DND-41 (cell line): ENCODE measurements around the gene F11.
"Not testable (repeated sequence)": the region's sequence is repeated elsewhere in the genome, so short reads cannot be mapped to it uniquely, and the experiment has no call there.

Experiments
- ATAC-seq: fragments of 200-7000 bp; cut with Tn5 transposase; 3 replicates; pipeline ENCODE4 v1.9.1; 2021; ENCODE audit warnings: low read depth; ENCODE audit not compliant: insufficient read depth
- DNase-seq: peaks from one replicate; pipeline ENCODE4 v3.0.0-alpha.2; 2020
- H2AFZ ChIP-seq: 2 replicates; pipeline ENCODE4 v1.6.0; 2012; ENCODE audit warnings: low read depth, low read length
- H3K27ac ChIP-seq: 2 replicates; pipeline ENCODE4 v1.5.1; 2012; ENCODE audit warnings: low read length, inconsistent platforms
- H3K27me3 ChIP-seq: fragments of 200-600 bp; sonication (generic); 2 replicates; pipeline ENCODE4 v1.6.0; 2012; ENCODE audit warnings: low read length, mild to moderate bottlenecking, inconsistent platforms; ENCODE audit not compliant: insufficient read depth, poor library complexity
- H3K36me3 ChIP-seq: 2 replicates; pipeline ENCODE4 v1.5.1; 2012; ENCODE audit warnings: low read length, inconsistent platforms; ENCODE audit not compliant: insufficient read depth
- H3K4me1 ChIP-seq: 2 replicates; pipeline ENCODE4 v1.5.1; 2012; ENCODE audit warnings: mild to moderate bottlenecking, low read length; ENCODE audit not compliant: insufficient read depth
- H3K4me2 ChIP-seq: 2 replicates; pipeline ENCODE4 v1.6.0; 2012; ENCODE audit warnings: mild to moderate bottlenecking, moderate library complexity, low read length, inconsistent platforms; ENCODE audit not compliant: insufficient read depth
- H3K4me3 ChIP-seq, 2 experiments: fragments of 200-600 bp in 1 of 2; shearing (Covaris generic) in 1 of 2; 2 replicates each; pipeline ENCODE4 v1.5.1; 2012 to 2016; ENCODE audit warnings: inconsistent platforms in 2 of 2, low read length in 2 of 2, mild to moderate bottlenecking in 2 of 2, low read depth in 1 of 2, moderate library complexity in 1 of 2
- H3K79me2 ChIP-seq: 2 replicates; pipeline ENCODE4 v1.6.0; 2012; ENCODE audit warnings: low read length, inconsistent platforms; ENCODE audit not compliant: insufficient read depth
- H3K9ac ChIP-seq: 2 replicates; pipeline ENCODE4 v1.6.0; 2012; ENCODE audit warnings: low read depth, mild to moderate bottlenecking, inconsistent platforms, low read length, moderate library complexity
- H3K9me3 ChIP-seq: 2 replicates; pipeline ENCODE4 v1.5.1; 2012; ENCODE audit warnings: low read length, moderate library complexity, mild to moderate bottlenecking, inconsistent platforms; ENCODE audit not compliant: insufficient read depth, severe bottlenecking
- H4K20me1 ChIP-seq: 2 replicates; pipeline ENCODE4 v1.6.0; 2012; ENCODE audit warnings: low read length; ENCODE audit not compliant: insufficient read depth
- EZH2 ChIP-seq: IDR thresholded peaks from 3 replicates; pipeline ENCODE4 v1.6.1; 2012; ENCODE audit warnings: borderline replicate concordance, low read depth, mild to moderate bottlenecking, moderate library complexity, low read length, inconsistent platforms; ENCODE audit not compliant: severe bottlenecking
- TF ChIP-seq, protein P1 (sequence below): IDR thresholded peaks from 2 replicates; pipeline ENCODE4 v1.5.1; 2012; ENCODE audit warnings: borderline replicate concordance, low read length, moderate library complexity, mild to moderate bottlenecking; ENCODE audit not compliant: poor library complexity, severe bottlenecking; ENCODE audit errors: extremely low read depth

F11 gene

DNA sequence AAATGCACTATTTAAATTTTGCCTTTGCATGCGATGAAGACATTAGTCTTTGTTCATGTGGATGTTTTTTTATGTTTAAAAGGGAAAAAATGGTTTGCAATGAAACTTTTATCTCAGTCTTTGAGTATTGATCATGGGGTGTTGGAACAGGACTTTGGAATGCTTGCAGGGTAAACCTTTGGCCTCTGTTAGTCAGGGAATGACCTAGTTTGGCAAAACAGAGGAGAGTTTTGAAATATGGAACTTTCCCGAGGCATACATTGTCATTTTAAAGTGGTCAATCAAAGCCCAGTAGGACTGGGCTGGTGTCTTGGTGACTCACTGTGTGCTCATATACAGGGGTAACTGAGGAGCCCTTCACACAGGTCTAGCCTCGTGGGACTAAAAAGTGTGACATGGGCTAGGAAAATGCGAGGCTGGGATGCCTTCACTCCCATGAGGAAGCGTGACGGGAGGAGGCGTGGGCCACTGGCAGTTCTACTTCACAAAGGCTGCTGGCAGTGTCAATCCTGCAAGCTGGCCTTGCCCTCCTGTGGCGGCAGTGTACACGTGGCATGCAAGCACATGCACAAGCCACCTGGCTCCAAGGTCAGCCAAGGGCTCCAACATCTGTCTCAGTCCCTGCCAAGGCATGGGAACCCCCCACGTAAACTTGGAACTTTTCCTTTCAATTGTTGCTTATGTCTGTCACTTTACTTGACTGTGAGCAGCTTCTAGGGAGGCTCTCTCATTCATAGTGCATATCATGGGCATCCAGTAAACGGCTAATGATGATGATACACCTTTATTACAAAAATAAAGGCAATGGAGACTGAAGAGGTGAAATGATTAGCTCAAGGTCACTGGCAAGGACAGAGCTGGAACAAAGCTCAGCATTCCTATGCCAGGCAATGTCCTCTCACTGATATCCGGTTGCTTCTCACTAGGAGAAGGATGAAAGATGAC lies 5.2 kb upstream of the F11 start:
- H3K27ac ChIP-seq = no peak overlapping the region
- TF ChIP-seq, protein P1, sequence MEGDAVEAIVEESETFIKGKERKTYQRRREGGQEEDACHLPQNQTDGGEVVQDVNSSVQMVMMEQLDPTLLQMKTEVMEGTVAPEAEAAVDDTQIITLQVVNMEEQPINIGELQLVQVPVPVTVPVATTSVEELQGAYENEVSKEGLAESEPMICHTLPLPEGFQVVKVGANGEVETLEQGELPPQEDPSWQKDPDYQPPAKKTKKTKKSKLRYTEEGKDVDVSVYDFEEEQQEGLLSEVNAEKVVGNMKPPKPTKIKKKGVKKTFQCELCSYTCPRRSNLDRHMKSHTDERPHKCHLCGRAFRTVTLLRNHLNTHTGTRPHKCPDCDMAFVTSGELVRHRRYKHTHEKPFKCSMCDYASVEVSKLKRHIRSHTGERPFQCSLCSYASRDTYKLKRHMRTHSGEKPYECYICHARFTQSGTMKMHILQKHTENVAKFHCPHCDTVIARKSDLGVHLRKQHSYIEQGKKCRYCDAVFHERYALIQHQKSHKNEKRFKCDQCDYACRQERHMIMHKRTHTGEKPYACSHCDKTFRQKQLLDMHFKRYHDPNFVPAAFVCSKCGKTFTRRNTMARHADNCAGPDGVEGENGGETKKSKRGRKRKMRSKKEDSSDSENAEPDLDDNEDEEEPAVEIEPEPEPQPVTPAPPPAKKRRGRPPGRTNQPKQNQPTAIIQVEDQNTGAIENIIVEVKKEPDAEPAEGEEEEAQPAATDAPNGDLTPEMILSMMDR = no peak
- no peak for TF ChIP-seq EZH2
- ATAC-seq (no peak), DNase-seq (no peak)
- H3K4me3 ChIP-seq = no peak overlapping the region
- no peaks in the 10 kb centered on the region for H3K79me2 ChIP-seq
- H3K36me3 ChIP-seq = no peaks in the 10 kb centered on the region
- H3K9me3 ChIP-seq = no peaks in the 10 kb centered on the region
- H3K4me1 ChIP-seq = no peaks in the 10 kb centered on the region
- no peaks in the 10 kb centered on the region for H4K20me1 ChIP-seq
- H3K9ac ChIP-seq = no peak overlapping the region
- H3K27me3 ChIP-seq = no peaks in the 10 kb centered on the region
- H3K4me2 ChIP-seq = no peak overlapping the region
- no peak overlapping the region for H2AFZ ChIP-seq

GRCh38 chr4:186264660-186265059 lies 1.3 kb upstream of the F11 start:
- Histone ChIP-seq H3K79me2 (no peaks in the 10 kb centered on the region), H3K4me1 (no peaks in the 10 kb centered on the region), H3K36me3 (no peaks in the 10 kb centered on the region), H2AFZ (no peak overlapping the region), H3K27ac (no peak overlapping the region), H3K4me2 (no peak overlapping the region), H3K9me3 (no peaks in the 10 kb centered on the region), H3K4me3 (no peak overlapping the region), H3K27me3 (no peaks in the 10 kb centered on the region), H4K20me1 (no peaks in the 10 kb centered on the region), H3K9ac (no peak overlapping the region)
- no peak for TF ChIP-seq EZH2
- TF ChIP-seq, protein P1 = no peak
- no peak for DNase-seq
- ATAC-seq = no peak

- H3K4me2 ChIP-seq, H3K27ac ChIP-seq, H3K79me2 ChIP-seq, H3K36me3 ChIP-seq, ATAC-seq, H3K4me3 ChIP-seq, H4K20me1 ChIP-seq, DNase-seq, H3K9ac ChIP-seq, H3K9me3 ChIP-seq, H3K4me1 ChIP-seq, H2AFZ ChIP-seq, H3K27me3 ChIP-seq: not testable (repeated sequence)
These were observed 739 bp upstream of the F11 start for GRCh38 chr4:186265250-186265649.

- Histone ChIP-seq H2AFZ (no peak overlapping the region), H3K4me3 (no peak overlapping the region), H3K27ac (no peak overlapping the region), H3K4me1 (no peaks in the 10 kb centered on the region), H3K4me2 (no peak overlapping the region), H3K36me3 (no peaks in the 10 kb centered on the region), H3K79me2 (no peaks in the 10 kb centered on the region), H3K27me3 (no peaks in the 10 kb centered on the region), H3K9me3 (no peaks in the 10 kb centered on the region), H4K20me1 (no peaks in the 10 kb centered on the region), H3K9ac (no peak overlapping the region)
- DNase-seq = no peak
- TF ChIP-seq, protein P1 = no peak
- TF ChIP-seq EZH2 = no peak
- no peak for ATAC-seq
These were observed 904 bp downstream of the F11 start for GRCh38 chr4:186266729-186267456.
